OCI-LY1 (cell line): ENCODE data around the gene ASAP3.

Experiments
- CTCF ChIP-seq: fragments of 200-600 bp; sonication (generic), shearing (Covaris generic); IDR thresholded peaks from 2 replicates; pipeline ENCODE4 v1.5.1; 2017; ENCODE audit warnings: mild to moderate bottlenecking, antibody characterized with exemption, low read length, moderate library complexity, mixed read lengths
- EZH2 ChIP-seq: fragments of 200-600 bp; sonication (generic), shearing (Covaris generic); IDR thresholded peaks from 2 replicates; pipeline ENCODE4 v1.8.0; 2017; ENCODE audit warnings: borderline replicate concordance, mixed run types, mild to moderate bottlenecking, antibody characterized with exemption, low read length, moderate library complexity, mixed read lengths

- TF ChIP-seq CTCF, result no peak
- TF ChIP-seq EZH2, result no peak
These were observed 87.6 kb downstream of the ASAP3 start for GRCh38 chr1:23396380-23396779.
